ENCODE data around the gene SLC16A6. TPM values are rescaled to one million over a fixed set of nuclear protein-coding genes. Genes with fewer than 3 reads are reported as not detected.
"Not testable (repeated sequence)": the region's sequence is repeated elsewhere in the genome, so short reads cannot be mapped to it uniquely, and the experiment has no call there.

SLC16A6 gene
- total RNA-seq, 1 donor from 2014 or later, result 0.16 TPM

- DNase-seq (ENCODE audit: missing footprints), result no peak
- intact Hi-C loops (cut with DNase I), result no loop called here
- no peak for ATAC-seq
These were observed 26.5 kb upstream of the SLC16A6 start for GRCh38 chr17:68317458-68317857.

GRCh38 chr17:68315930-68316329 lies 25.0 kb upstream of the SLC16A6 start:
- intact Hi-C loops (cut with DNase I), result no loop called here
- DNase-seq (ENCODE audit: missing footprints), result no peak
- no peak for ATAC-seq

- ATAC-seq, result peak; percentile 30
These were observed 24.1 kb upstream of the SLC16A6 start for GRCh38 chr17:68314916-68315535.

GRCh38 chr17:68310152-68310551 lies 19.2 kb upstream of the SLC16A6 start:
- no peak for ATAC-seq
- intact Hi-C loops (cut with DNase I), result no loop called here
- DNase-seq (ENCODE audit: missing footprints), result no peak

More at GRCh38 chr17:68314916-68315535, 24.1 kb upstream of the SLC16A6 start:
- intact Hi-C loops (cut with DNase I), result no loop called here
- DNase-seq (ENCODE audit: missing footprints), result no peak

- DNase-seq (ENCODE audit: missing footprints); ATAC-seq; intact Hi-C loops (cut with DNase I): not testable (repeated sequence)
These were observed 18.2 kb upstream of the SLC16A6 start for GRCh38 chr17:68309066-68309670.

GRCh38 chr17:68308486-68308885 lies 17.6 kb upstream of the SLC16A6 start:
- DNase-seq (ENCODE audit: missing footprints); intact Hi-C loops (cut with DNase I); ATAC-seq: not testable (repeated sequence)

DNA sequence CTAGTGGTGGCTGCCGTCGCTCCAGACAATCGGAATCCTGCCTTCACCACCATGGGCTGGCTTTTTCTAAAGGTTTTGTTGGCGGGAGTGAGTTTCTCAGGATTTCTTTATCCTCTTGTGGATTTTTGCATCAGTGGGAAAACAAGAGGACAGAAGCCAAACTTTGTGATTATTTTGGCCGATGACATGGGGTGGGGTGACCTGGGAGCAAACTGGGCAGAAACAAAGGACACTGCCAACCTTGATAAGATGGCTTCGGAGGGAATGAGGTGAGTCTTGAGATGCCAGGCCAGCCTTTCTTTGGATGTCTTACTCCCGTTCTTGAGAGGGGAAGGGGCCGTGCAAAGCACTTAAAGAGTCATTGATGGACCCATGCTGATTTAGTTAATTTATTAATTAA lies 16.5 kb upstream of the SLC16A6 start:
- intact Hi-C loops (cut with DNase I), result no loop called here
- DNase-seq (ENCODE audit: missing footprints) (no peak), ATAC-seq (no peak)

DNA sequence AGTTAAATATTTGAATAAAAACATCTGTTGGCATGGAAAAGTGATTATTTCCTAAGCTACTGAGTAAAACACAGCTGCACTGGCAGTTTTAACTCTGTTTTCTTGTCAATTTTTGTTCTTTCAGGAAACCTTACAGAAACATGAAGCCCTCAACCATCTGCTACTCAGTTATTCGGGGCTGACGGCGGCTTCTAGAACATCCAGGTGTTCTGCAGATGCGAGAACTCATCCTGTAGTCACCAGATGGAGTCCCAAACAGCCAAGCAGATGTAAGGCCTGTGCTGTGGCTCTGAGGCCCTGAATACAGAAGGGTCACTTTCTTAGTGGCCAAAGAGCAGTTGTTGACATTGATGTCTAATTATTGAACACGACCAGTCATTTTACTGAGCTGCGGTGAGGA lies 15.9 kb upstream of the SLC16A6 start:
- DNase-seq (ENCODE audit: missing footprints) (no peak), ATAC-seq (no peak)
- intact Hi-C loops (cut with DNase I), result no loop called here

- ATAC-seq (no peak), DNase-seq (ENCODE audit: missing footprints) (no peak)
- intact Hi-C loops (cut with DNase I), result no loop called here
These were observed 14.2 kb upstream of the SLC16A6 start for GRCh38 chr17:68305142-68305541.

DNA sequence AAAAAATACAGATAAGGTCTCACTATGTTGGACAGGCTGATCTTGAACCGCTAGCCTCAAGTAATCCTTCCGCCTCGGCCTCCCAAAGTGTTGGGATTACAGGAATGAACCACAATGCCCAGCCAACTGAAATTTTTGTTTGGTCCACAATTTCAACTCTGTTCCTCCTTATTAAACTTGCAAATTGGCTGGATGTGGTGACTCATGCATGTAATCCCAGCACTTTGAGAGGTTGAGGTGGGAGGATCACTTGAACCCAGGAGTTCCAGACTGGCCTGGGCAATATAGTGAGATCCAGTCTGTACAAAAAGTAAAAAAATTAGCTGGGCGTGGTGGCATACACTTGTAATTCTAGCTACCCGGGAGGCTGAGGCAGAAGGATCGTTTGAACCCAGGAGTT lies 13.8 kb upstream of the SLC16A6 start:
- intact Hi-C loops (cut with DNase I), result no loop called here
- DNase-seq (ENCODE audit: missing footprints) (no peak), ATAC-seq (no peak)

DNA sequence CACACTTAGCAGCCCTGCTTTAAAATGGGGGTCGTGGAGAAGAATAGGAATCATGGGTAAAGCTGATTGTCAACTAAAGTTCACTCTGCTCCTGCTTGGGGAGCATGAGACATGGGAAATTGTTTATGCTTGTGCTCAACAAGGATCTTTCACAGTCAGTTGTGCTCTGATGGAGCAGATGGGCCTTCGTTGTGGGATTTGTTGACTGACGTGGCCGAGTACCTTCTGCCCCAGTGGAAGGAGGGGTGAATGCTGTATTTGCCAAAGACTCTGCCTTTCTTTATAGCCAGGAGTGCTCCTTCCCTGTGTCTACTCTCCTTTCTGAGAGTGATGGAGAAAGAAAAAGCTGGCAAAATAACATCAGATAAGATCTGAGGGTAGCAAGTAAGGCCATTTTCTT lies 11.7 kb upstream of the SLC16A6 start:
- ATAC-seq (no peak), DNase-seq (ENCODE audit: missing footprints) (no peak)
- intact Hi-C loops (cut with DNase I), result no loop called here

DNA sequence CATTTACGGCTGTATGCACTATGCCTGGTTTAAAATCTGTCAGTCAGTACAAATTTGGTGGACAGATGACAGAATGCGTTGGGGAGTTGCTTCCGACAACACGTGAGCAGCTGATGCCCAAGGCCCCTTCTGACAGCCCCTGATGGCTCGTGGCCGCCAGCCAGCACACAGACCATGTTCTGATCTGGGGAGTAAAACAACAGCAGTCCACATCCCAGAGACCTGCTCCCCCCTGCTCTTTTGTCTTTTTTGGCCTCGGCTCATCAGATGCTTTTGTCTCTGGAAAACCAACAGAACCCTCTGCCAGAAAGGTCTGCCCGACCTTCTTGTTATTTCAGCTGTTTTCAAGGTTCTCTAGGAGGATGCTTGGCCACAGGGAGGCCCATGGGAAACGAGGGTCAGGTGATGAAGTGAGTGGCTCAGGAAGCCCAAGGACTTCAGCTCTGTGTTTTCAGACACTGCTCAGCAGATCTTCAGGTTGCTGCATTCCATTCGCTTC lies 11.2 kb upstream of the SLC16A6 start:
- DNase-seq (ENCODE audit: missing footprints), result no peak
- no peak for ATAC-seq
- intact Hi-C loops (cut with DNase I), result no loop called here

DNA sequence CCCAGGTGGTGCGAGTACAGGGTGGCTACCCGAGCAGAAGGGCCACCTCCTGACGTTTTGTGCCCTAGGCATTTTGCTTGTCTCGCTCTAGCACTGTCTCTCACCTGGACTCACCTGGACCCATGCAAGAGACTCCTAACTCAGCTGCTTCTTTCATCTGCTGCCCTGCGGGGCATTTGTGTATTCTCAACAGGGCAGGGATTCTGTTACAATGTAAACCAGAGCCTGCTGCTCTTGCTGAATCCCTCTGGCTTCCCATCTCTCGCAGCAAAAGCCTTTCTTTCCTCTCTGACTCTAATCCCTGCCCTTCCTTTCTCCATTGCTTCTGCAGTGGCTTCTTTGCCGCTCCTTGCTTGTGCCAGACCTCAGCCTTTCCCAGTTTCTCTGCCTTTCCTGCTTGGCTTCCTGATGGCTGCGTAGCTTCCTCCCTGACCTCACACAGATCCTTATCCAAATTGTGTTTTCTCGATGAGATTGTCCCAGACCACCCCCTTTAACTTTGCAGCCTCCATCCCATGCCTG lies 10.6 kb upstream of the SLC16A6 start:
- ATAC-seq, result no peak
- intact Hi-C loops (cut with DNase I), result no loop called here
- DNase-seq (ENCODE audit: missing footprints), result no peak

DNA sequence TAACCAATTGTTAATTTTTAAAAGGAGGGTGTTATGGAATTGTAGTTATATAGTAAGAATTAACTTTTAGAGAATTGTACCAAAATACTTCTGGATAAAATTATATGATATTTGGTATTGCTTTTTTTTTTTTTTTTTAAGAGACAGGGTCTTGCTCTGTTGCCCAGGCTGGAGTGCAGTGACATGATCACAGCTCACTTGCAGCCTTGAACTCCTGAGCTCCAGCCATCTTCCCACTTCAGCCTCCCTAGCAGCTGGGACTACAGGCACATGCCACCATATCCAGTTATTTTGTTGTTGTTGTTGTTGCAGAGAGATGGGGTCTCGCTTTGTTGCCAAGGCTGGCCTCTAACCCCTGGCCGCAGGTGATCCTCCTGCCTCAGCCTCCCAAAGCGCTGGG lies 8.9 kb upstream of the SLC16A6 start:
- ATAC-seq (no peak), DNase-seq (ENCODE audit: missing footprints) (no peak)
- intact Hi-C loops (cut with DNase I), result no loop called here

GRCh38 chr17:68298601-68299000 lies 7.7 kb upstream of the SLC16A6 start:
- intact Hi-C loops (cut with DNase I), result no loop called here

DNA sequence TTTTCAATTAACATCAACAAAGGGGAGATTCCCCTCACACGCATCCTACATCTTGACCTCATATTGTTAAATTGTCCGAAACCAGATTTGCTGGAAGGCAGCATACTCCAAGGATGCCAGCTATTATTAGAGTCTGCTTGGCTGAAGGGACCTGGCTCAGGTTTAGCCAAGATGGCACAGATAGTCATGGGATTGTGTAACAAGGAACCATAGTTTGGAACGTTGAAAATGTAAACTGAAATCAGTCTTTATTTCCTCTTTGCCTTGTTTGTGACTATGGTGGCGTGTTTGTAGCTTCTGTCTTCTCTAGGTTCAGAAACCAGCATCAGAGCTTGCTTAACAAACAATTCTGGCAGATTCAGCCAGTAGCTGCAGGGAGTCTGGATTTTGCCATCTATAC lies 6.3 kb upstream of the SLC16A6 start:
- ATAC-seq (no peak), DNase-seq (ENCODE audit: missing footprints) (no peak)
- intact Hi-C loops (cut with DNase I), result no loop called here

More at GRCh38 chr17:68298601-68299000, 7.7 kb upstream of the SLC16A6 start:
- ATAC-seq, result no peak
- DNase-seq (ENCODE audit: missing footprints), result no peak

DNA sequence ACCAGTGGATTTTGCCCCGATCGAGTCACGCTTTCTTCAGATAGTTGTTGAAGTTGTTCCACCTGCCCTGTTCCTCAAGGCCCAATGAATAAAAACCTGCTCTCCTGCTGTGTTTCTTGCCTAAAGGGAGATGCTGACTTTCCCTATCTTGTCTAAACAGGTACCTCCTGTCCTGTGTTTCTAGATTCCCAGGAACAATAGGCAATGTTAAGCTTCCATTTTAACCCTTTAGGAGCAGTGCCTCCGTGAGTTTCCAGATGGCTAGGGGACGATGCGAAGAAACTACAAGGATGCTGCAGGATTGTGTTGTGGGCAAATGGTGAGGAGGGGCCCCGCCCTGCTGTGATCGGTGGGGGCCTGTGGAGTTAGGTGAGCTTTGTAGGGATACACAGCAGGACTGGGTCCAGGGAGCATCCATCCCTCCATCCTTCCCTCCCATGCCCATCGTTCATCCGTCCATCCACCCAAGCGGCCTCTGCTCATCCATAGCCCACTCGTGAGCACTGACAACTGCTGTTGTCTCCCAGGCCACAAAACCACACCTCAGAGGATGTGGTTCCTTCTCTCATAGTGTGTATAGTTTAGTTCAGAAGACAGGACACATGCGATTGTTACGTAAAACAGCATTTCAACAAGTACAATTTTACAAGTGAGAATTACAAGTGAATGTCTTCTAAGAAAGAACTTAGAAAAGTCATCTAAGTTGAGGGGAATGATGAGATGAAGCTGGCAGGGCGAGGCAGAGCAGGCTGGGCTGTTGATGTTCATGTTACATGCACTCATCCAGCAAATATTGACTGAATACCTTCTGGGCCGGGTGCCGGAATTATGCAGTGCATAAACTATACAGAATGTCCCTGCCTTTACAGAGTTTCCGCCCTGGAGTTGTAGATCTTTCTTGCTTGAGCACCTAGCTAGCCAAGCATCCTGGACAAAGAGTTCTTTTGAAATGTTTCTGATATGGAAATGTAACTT lies 5.6 kb upstream of the SLC16A6 start:
- ATAC-seq, result no peak
- intact Hi-C loops (cut with DNase I), result no loop called here
- DNase-seq (ENCODE audit: missing footprints), result no peak

DNA sequence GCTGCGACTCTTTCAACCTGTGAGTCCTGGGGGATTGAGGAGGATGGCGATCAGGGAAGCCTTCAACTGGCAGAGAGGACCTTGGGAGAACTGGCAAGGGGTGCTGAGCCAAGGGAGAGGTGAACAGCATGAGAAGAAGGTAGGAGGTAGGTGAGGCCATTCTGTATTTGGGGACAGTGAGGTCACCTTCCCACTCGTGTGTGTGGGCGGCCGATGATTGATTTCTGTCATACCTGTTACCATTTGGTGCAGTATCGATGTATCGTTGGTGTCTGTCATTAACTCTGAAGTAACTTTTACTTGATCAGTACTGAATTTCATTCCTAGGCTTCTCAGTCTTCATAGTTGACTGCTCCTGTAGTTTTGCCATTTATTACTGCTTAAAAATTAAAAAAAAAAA lies 4.2 kb upstream of the SLC16A6 start:
- DNase-seq (ENCODE audit: missing footprints) (no peak), ATAC-seq (no peak)
- intact Hi-C loops (cut with DNase I), result no loop called here

DNA sequence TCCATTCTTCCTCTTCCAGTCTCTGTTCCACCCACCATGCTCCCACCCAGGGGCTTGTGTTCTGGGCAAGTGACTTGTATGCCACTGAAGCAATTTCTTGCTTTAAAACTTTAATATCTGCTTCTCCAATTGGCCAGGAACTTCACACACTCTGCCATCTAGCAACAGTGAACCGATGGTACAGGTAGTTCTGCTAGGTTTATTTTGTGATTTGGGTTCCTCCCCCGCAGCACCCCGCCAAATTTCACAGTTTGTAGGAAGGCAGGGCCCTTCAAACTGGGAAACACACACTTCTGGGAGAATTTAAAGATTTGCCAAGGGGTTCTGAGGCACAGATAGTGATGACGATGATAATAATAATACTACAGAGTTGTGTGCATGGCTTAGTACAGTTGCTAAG lies 3.7 kb upstream of the SLC16A6 start:
- DNase-seq (ENCODE audit: missing footprints) (no peak), ATAC-seq (no peak)
- intact Hi-C loops (cut with DNase I), result no loop called here
